Activated CD4-positive, alpha-beta T cell treated with anti-CD3 and anti-CD28 coated beads, Interleukin-2, amount 10 ng/mL, durations not matched to agents 24 days and 14 days (primary cell): ENCODE results near the gene ADAM12. TPM values are rescaled to one million over a fixed set of nuclear protein-coding genes. Genes with fewer than 3 reads are reported as not detected.

Source experiments
- DNase-seq: peaks from one replicate; pipeline ENCODE4 v3.0.0; 2022
- H3K27ac Mint-ChIP-seq: one replicate; pipeline ENCODE4 v1.8.0; 2022; ENCODE audit warnings: mild to moderate bottlenecking, mixed read lengths
- H3K27me3 Mint-ChIP-seq: one replicate; pipeline ENCODE4 v1.8.0; 2022; ENCODE audit warnings: mixed read lengths
- H3K36me3 Mint-ChIP-seq: one replicate; pipeline ENCODE4 v1.8.0; 2022; ENCODE audit warnings: low read depth, mild to moderate bottlenecking, mixed read lengths
- H3K4me1 Mint-ChIP-seq: one replicate; pipeline ENCODE4 v1.8.0; 2021; ENCODE audit warnings: mixed read lengths
- H3K4me3 Mint-ChIP-seq: one replicate; pipeline ENCODE4 v1.8.0; 2022; ENCODE audit warnings: mild to moderate bottlenecking, moderate library complexity, mixed read lengths
- H3K9me3 Mint-ChIP-seq: one replicate; pipeline ENCODE4 v1.8.0; 2021; ENCODE audit warnings: mixed read lengths
- intact Hi-C: fragments of 100-400 bp; cut with micrococcal nuclease; formaldehyde crosslinking; loops from one replicate; pipeline ENCODE4 v1.15.1; 2023
- total RNA-seq: library from RNA; stranded (reverse); gene quantifications from 2 replicates; pipeline ENCODE4 v1.2.3, GENCODE V29; 2022

Gene ADAM12
- total RNA-seq, 1 donor from 2014 or later, result not detected

GRCh38 chr10:126243971-126244370 is 144.3 kb downstream of the ADAM12 start:
- no peak overlapping the region for H3K27ac Mint-ChIP-seq
- no peaks in the 10 kb centered on the region for H3K36me3 Mint-ChIP-seq
- no peak for DNase-seq
- H3K4me3 Mint-ChIP-seq, result no peak overlapping the region
- H3K27me3 Mint-ChIP-seq, result no peaks in the 10 kb centered on the region
- no peaks in the 10 kb centered on the region for H3K9me3 Mint-ChIP-seq
- no peaks in the 10 kb centered on the region for H3K4me1 Mint-ChIP-seq
- intact Hi-C loops, result no loop called here

- intact Hi-C loops, result no loop called here
- H3K9me3 Mint-ChIP-seq, result no peaks in the 10 kb centered on the region
- no peak overlapping the region for H3K27ac Mint-ChIP-seq
- no peaks in the 10 kb centered on the region for H3K4me1 Mint-ChIP-seq
- no peaks in the 10 kb centered on the region for H3K27me3 Mint-ChIP-seq
- no peak for DNase-seq
- H3K36me3 Mint-ChIP-seq, result no peaks in the 10 kb centered on the region
- no peak overlapping the region for H3K4me3 Mint-ChIP-seq
Measured at GRCh38 chr10:126243306-126243705, 145.0 kb downstream of the ADAM12 start.

- Mint-ChIP-seq H3K4me3 (no peak overlapping the region), H3K9me3 (no peaks in the 10 kb centered on the region), H3K27me3 (no peaks in the 10 kb centered on the region), H3K36me3 (no peaks in the 10 kb centered on the region), H3K27ac (no peak overlapping the region), H3K4me1 (no peaks in the 10 kb centered on the region)
- no peak for DNase-seq
- intact Hi-C loops, result no loop called here
Measured at GRCh38 chr10:126242397-126243260, 145.6 kb downstream of the ADAM12 start.

GRCh38 chr10:126240483-126240882 is 147.8 kb downstream of the ADAM12 start:
- Mint-ChIP-seq H3K4me3 (no peak overlapping the region), H3K27ac (no peak overlapping the region), H3K27me3 (no peaks in the 10 kb centered on the region), H3K9me3 (no peaks in the 10 kb centered on the region), H3K36me3 (no peaks in the 10 kb centered on the region), H3K4me1 (no peaks in the 10 kb centered on the region)
- intact Hi-C loops, result no loop called here
- DNase-seq, result no peak

- Mint-ChIP-seq H3K4me1 (no peaks in the 10 kb centered on the region), H3K4me3 (no peak overlapping the region), H3K27me3 (no peaks in the 10 kb centered on the region), H3K9me3 (no peaks in the 10 kb centered on the region), H3K27ac (no peak overlapping the region), H3K36me3 (no peaks in the 10 kb centered on the region)
- no peak for DNase-seq
- intact Hi-C loops, result no loop called here
Measured at GRCh38 chr10:126239844-126240243, 148.4 kb downstream of the ADAM12 start.

GRCh38 chr10:126235979-126236851 is 152.1 kb downstream of the ADAM12 start:
- H3K36me3 Mint-ChIP-seq, result no peaks in the 10 kb centered on the region
- intact Hi-C loops, result no loop called here
- H3K9me3 Mint-ChIP-seq, result no peaks in the 10 kb centered on the region
- no peak overlapping the region for H3K4me3 Mint-ChIP-seq
- H3K27ac Mint-ChIP-seq, result no peak overlapping the region
- DNase-seq, result no peak
- no peaks in the 10 kb centered on the region for H3K27me3 Mint-ChIP-seq
- H3K4me1 Mint-ChIP-seq, result no peaks in the 10 kb centered on the region

GRCh38 chr10:126235091-126235978 is 152.9 kb downstream of the ADAM12 start:
- Mint-ChIP-seq H3K27ac (no peak overlapping the region), H3K4me1 (no peaks in the 10 kb centered on the region), H3K9me3 (no peaks in the 10 kb centered on the region), H3K27me3 (no peaks in the 10 kb centered on the region), H3K4me3 (no peak overlapping the region), H3K36me3 (no peaks in the 10 kb centered on the region)
- DNase-seq, result no peak
- intact Hi-C loops, result no loop called here

- no peaks in the 10 kb centered on the region for H3K9me3 Mint-ChIP-seq
- no peak for DNase-seq
- intact Hi-C loops, result no loop called here
- no peaks in the 10 kb centered on the region for H3K4me1 Mint-ChIP-seq
- H3K36me3 Mint-ChIP-seq, result no peaks in the 10 kb centered on the region
- no peak overlapping the region for H3K27ac Mint-ChIP-seq
- no peak overlapping the region for H3K4me3 Mint-ChIP-seq
- H3K27me3 Mint-ChIP-seq, result no peaks in the 10 kb centered on the region
Measured at GRCh38 chr10:126234630-126235029, 153.6 kb downstream of the ADAM12 start.

- H3K4me3 Mint-ChIP-seq, result no peak overlapping the region
- DNase-seq, result no peak
- no peak overlapping the region for H3K27ac Mint-ChIP-seq
- no peaks in the 10 kb centered on the region for H3K4me1 Mint-ChIP-seq
- H3K36me3 Mint-ChIP-seq, result no peaks in the 10 kb centered on the region
- intact Hi-C loops, result no loop called here
- no peaks in the 10 kb centered on the region for H3K27me3 Mint-ChIP-seq
- H3K9me3 Mint-ChIP-seq, result no peaks in the 10 kb centered on the region
Measured at GRCh38 chr10:126233182-126234148, 154.8 kb downstream of the ADAM12 start.

GRCh38 chr10:126230587-126230986 is 157.7 kb downstream of the ADAM12 start:
- intact Hi-C loops, result no loop called here
- no peaks in the 10 kb centered on the region for H3K27me3 Mint-ChIP-seq

GRCh38 chr10:126229686-126230085 is 158.6 kb downstream of the ADAM12 start:
- no peaks in the 10 kb centered on the region for H3K9me3 Mint-ChIP-seq
- no peak overlapping the region for H3K4me3 Mint-ChIP-seq
- no peaks in the 10 kb centered on the region for H3K27me3 Mint-ChIP-seq
- DNase-seq, result no peak
- H3K4me1 Mint-ChIP-seq, result no peaks in the 10 kb centered on the region
- H3K27ac Mint-ChIP-seq, result no peak overlapping the region
- H3K36me3 Mint-ChIP-seq, result no peaks in the 10 kb centered on the region
- intact Hi-C loops, result no loop called here

More at GRCh38 chr10:126230587-126230986, 157.7 kb downstream of the ADAM12 start:
- Mint-ChIP-seq H3K36me3 (no peaks in the 10 kb centered on the region), H3K9me3 (no peaks in the 10 kb centered on the region), H3K4me3 (no peak overlapping the region), H3K4me1 (no peaks in the 10 kb centered on the region), H3K27ac (no peak overlapping the region)
- DNase-seq, result no peak

- Mint-ChIP-seq H3K36me3 (no peaks in the 10 kb centered on the region), H3K4me3 (no peak overlapping the region), H3K27me3 (no peaks in the 10 kb centered on the region), H3K4me1 (no peaks in the 10 kb centered on the region), H3K9me3 (no peaks in the 10 kb centered on the region), H3K27ac (no peak overlapping the region)
- no peak for DNase-seq
- intact Hi-C loops, result no loop called here
Measured at GRCh38 chr10:126227762-126228134, 160.5 kb downstream of the ADAM12 start.
